ENCODE measurements around the gene LRP1.

Gene LRP1

GRCh38 chr12:57157588-57158173 is 29.4 kb downstream of the LRP1 start:
- DNase-seq = no peak

DNA sequence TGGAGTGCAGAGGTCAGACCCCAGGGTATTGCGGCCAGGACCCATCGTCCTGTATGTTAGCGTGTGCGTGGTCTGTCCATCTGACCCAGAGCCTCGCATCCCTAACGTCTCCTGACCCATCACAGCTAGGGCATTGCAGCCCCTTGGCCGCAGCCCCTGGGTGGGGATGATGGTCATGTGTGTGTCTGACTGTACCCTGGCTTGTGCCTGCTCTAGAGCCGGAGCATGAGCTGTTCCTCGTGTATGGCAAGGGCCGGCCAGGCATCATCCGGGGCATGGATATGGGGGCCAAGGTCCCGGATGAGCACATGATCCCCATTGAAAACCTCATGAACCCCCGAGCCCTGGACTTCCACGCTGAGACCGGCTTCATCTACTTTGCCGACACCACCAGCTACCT is 29.9 kb downstream of the LRP1 start:
- no peak for DNase-seq

DNA sequence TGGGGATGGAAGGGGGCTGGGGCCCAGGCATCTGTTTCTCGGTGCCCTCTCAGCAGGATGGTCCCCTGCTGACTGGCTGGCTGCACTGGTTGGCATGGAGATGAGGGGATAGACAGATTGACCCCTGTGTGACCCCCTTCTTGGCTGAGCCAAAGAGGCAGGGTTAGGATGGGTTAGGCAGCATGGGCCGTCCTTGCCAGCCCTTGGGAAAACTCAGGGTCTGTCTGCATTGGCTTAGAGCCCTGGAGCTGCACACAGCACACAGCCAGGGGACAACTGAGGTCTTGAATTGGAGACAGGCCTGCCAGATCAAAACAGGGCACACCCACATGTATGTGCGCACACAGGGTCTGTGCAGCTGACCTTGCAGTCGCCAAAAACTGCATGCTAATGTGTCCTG is 30.4 kb downstream of the LRP1 start:
- DNase-seq = no peak

- no peak for DNase-seq
Measured at GRCh38 chr12:57159311-57159710, 31.0 kb downstream of the LRP1 start.

- no peak for DNase-seq
Measured at GRCh38 chr12:57160040-57160439, 31.8 kb downstream of the LRP1 start.

DNA sequence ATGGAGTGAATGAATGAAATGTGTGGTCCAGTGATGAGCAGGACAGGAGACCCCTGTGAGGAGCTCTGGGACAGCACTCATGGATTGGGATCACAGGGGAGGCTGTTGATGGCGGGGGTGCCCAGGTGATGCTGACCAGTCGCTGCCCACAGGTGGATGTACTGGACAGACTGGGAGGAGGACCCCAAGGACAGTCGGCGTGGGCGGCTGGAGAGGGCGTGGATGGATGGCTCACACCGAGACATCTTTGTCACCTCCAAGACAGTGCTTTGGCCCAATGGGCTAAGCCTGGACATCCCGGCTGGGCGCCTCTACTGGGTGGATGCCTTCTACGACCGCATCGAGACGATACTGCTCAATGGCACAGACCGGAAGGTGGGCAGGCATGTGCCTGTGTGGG is 32.5 kb downstream of the LRP1 start:
- no peak for DNase-seq

- peak; percentile 37 for DNase-seq
Measured at GRCh38 chr12:57161491-57161890, 33.2 kb downstream of the LRP1 start.

DNA sequence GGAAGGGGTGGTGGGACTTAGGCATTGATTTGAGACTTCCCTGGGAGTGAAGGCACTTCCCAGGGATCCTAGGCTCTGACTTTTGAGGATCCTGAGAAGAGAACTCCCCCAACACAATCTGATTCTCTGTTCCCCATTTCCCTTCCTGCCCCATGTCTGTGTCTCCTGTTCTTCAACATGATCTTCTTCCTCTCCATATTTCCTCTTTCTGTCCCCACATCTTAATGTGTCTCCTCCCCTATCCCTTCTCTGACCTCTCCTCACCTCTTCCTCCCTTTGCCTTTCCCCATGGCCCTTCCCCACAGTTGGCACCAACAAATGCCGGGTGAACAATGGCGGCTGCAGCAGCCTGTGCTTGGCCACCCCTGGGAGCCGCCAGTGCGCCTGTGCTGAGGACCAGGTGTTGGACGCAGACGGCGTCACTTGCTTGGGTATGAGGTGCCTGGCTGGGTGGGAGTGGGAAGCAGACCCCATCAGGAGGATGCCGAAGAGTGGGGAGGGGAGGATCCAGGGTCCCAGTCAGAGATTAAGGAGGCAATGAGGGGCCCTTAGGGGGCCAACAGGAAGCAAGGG is 34.4 kb downstream of the LRP1 start:
- no peak for DNase-seq

GRCh38 chr12:57164454-57164853 is 36.2 kb downstream of the LRP1 start:
- DNase-seq = no peak

- DNase-seq = no peak
Measured at GRCh38 chr12:57164966-57165625, 36.8 kb downstream of the LRP1 start.

DNA sequence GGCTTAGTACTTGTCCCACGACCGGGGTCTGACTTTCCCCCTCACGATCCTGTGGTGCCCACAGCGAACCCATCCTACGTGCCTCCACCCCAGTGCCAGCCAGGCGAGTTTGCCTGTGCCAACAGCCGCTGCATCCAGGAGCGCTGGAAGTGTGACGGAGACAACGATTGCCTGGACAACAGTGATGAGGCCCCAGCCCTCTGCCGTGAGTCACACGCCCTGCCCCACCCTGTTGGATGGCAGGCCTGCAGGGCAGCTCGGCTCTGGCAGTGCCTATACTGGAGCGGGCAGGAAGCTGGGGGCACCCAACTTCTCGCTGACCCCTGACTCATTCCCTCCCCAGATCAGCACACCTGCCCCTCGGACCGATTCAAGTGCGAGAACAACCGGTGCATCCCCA is 37.5 kb downstream of the LRP1 start:
- DNase-seq = no peak

GRCh38 chr12:57166971-57167371 is 38.7 kb downstream of the LRP1 start:
- DNase-seq = peak; percentile 72

DNA sequence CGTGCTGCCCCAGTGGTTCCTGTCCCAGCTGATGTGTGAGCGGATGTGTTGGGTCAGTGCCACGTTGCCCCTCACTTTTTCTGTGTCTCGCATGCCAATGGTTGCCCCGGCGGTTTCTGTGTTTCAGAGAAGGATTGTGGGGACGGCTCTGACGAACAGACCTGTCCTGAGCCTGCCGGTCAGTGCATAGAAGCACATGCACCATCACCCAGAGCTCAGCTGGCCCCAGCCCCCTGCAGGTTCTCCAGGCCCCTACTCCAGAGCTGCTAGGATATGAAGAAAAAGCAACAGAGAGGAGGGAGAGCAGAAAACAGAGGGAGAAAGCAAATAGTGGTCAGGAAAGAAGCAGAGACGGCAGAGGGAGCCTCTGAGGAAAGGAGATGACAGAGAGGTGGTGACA is 39.8 kb downstream of the LRP1 start:
- DNase-seq = no peak

DNA sequence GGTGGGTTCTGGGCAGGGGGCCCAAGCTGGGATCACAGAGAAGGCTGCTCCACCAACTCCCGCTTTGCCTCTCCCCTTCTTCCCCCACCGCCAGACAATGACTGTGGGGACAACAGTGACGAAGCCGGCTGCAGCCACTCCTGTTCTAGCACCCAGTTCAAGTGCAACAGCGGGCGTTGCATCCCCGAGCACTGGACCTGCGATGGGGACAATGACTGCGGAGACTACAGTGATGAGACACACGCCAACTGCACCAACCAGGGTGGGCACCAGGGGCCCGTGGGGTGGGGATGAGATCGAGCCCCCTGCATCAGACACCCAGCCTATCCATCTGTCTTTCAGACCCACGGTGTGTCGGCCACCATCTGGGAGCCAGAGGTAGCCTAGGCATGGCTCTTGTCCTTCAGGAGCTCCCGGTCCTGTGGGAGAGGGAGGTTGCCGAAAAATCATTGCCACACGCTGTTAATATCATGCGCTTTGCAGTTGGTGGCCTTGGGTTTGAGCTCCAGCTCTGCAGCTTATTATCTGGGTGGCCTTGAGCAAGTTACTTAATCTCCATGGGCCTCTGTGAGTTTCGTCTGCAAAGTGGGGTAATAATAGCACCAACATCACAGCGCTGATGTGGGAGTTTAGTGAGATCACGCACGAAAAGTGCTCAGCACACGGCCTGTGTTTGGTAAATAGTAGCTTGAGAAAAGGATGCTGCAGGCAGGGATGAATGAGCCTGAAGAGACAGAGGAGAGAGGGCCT is 40.9 kb downstream of the LRP1 start:
- no peak for DNase-seq

DNA sequence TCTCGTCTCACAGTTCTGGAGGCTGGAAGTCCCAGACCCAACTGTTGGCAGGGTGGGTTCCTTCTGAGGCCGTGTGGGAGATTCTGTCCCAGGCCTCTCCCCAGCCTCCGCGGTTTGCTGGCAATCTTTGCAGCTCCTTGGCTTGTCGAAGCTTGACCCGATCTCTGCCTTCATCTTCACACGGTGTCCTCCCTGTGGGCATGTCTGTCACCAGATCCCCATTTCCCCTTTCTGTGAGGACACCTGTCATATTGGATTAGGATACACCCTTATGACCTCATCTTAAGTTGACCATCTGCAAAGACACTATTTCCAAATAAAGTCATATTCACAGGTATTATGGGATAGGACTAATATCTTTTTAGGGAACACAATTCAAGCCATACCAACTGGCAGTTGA is 41.7 kb downstream of the LRP1 start:
- no peak for DNase-seq

DNA sequence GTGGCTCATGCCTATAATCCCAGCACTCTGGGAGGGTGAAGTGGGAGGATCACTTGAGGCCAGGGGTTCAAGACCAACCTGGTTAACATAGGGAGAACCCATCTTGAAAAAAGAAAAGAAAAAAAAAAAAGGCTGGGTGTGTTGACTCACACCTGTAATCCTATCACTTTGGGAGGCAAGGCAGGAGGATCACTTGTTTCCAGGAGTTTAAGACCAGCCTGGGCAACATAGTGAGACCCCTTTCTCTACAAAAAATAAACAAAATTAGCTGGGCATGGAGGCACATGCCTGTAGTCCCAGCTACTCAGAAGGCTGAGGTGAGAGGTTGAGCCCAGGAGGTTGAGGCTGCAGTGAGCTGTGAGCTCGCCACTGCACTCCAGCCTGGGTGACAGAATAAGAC is 42.1 kb downstream of the LRP1 start:
- DNase-seq = no peak

DNA sequence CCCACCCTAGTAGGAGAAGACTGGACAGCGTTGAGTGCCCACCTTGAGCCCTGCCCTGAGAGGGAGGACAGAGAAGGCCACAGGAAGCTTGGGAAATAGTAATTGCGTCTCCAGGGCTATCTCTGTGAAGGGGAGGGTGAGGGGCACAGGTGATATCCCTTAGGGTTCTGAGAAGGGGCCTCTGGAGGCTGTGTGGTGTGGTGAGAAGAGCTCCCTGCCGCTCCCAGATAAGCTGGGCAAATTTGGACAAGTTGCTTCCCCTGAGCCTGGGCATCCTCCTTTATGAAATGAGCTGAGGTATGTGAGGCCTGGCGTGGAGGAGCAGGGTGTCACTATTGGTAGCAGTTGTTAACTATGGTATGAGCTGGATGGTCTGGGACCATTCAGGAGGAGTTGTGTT is 42.6 kb downstream of the LRP1 start:
- no peak for DNase-seq

GRCh38 chr12:57171668-57172067 is 43.4 kb downstream of the LRP1 start:
- DNase-seq = peak; percentile 77

DNA sequence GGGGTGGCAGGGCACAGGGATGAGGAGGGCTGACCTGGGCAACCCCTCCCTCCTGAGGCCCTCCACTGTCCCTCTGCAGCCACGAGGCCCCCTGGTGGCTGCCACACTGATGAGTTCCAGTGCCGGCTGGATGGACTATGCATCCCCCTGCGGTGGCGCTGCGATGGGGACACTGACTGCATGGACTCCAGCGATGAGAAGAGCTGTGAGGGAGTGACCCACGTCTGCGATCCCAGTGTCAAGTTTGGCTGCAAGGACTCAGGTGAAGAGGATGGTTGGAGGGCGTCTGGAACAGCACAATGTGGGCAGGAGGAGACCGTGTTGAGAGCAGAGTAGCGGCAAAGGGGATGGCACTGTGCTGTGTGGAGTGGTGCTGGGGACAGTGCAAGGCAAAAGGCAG is 44.8 kb downstream of the LRP1 start:
- no peak for DNase-seq

- no peak for DNase-seq
Measured at GRCh38 chr12:57173683-57174082, 45.4 kb downstream of the LRP1 start.

DNA sequence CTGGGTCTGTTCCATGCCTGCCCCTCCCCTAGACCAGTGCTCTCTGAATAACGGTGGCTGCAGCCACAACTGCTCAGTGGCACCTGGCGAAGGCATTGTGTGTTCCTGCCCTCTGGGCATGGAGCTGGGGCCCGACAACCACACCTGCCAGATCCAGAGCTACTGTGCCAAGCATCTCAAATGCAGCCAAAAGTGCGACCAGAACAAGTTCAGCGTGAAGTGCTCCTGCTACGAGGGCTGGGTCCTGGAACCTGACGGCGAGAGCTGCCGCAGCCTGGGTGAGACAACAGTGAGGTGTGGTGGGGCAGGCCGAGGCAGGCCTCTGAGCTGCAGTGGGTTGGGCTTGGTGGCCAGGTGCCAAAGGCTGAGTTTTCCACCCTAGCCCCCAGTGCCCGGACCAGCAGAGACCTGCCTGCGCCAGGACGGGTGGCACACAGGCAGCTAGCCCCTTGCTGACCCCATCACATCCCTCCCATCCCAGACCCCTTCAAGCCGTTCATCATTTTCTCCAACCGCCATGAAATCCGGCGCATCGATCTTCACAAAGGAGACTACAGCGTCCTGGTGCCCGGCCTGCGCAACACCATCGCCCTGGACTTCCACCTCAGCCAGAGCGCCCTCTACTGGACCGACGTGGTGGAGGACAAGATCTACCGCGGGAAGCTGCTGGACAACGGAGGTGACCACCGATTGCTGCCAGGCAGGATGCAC is 47.3 kb downstream of the LRP1 start:
- peak; percentile 53 for DNase-seq

- no peak for DNase-seq
Measured at GRCh38 chr12:57176139-57176477, 47.8 kb downstream of the LRP1 start.

DNA sequence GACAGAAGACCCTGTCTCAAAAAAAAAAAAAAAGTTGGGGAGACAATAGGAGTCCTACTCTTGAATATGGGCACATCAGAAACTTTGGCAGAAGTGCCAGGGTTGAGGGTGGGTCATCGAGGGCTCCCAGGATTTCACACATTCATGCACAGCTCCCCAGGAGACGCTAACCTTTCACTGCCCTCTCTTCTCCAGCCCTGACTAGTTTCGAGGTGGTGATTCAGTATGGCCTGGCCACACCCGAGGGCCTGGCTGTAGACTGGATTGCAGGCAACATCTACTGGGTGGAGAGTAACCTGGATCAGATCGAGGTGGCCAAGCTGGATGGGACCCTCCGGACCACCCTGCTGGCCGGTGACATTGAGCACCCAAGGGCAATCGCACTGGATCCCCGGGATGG is 48.6 kb downstream of the LRP1 start:
- DNase-seq = no peak
